HepG2 (cell line): ENCODE results near the gene HTR3C. TPM values are rescaled to one million over a fixed set of nuclear protein-coding genes. Genes with fewer than 3 reads are reported as not detected.

Experiments
- ATAC-seq: fragments of 200-7000 bp; cut with Tn5 transposase; 3 replicates; pipeline ENCODE4 v1.9.1; 2020; ENCODE audit warnings: mild to moderate bottlenecking, moderate library complexity
- BruUV-seq: library from RNA; stranded (reverse); fragments of 400-500 nt; replicated peaks from 2 replicates; lab custom pipeline; 2021; lab: Mats Ljungman, UMichigan
- CTCF ChIA-PET: fragments of 300-600 bp; formaldehyde crosslinking; extraction: SDS; loops from one replicate; lab custom pipeline; 2021; ENCODE audit warnings: low total read pairs, inconsistent platforms, low intra/inter-chr PET ratio; lab: Yijun Ruan, JAX
- POLR2A ChIA-PET: fragments of 350-600 bp; sonication (Branson Sonifier 250); formaldehyde crosslinking; loops from one replicate; lab custom pipeline; 2020; ENCODE audit warnings: antibody characterized with exemption, inconsistent platforms; lab: Yijun Ruan, JAX
- DNase-seq: peaks from one replicate; pipeline ENCODE4 v3.0.0-alpha.2; 2015; ENCODE audit warnings: low spot score
- FAIRE-seq: peaks from 3 replicates; lab custom pipeline; 2011; peaks lifted over from hg19 to GRCh38; lab: Jason Lieb, UNC
- H2AFZ ChIP-seq: one replicate; pipeline ENCODE4 v1.6.1; 2011; ENCODE audit warnings: low read length, inconsistent platforms
- H3K27ac ChIP-seq: fragments of 300-600 bp; 3 replicates; pipeline ENCODE4 v1.8.0; 2011; ENCODE audit warnings: mixed run types, mild to moderate bottlenecking, mixed read lengths, low read length, inconsistent platforms; ENCODE audit not compliant: insufficient read depth; ENCODE audit errors: extremely low read length
- H3K27me3 ChIP-seq, 2 experiments: fragments of 200-600 bp in 1 of 2; 2 replicates in 1 of 2; 3 replicates in 1 of 2; pipeline versions ENCODE4 v1.6.0 to v1.8.0; 2011; ENCODE audit warnings: low read length in 2 of 2, mild to moderate bottlenecking in 2 of 2, moderate library complexity in 2 of 2, inconsistent platforms in 1 of 2; ENCODE audit not compliant: insufficient read depth in 2 of 2, control insufficient read depth in 1 of 2
- H3K36me3 ChIP-seq, 2 experiments: fragments of 200-600 bp in 1 of 2; replicated peaks in 1 of 2; 2 replicates in 1 of 2; 3 replicates in 1 of 2; pipeline versions ENCODE4 v1.5.1 to v1.8.0; 2011; ENCODE audit warnings: low read length in 2 of 2, inconsistent platforms in 1 of 2; ENCODE audit not compliant: insufficient read depth in 2 of 2, control insufficient read depth in 1 of 2
- H3K4me1 ChIP-seq: 2 replicates; pipeline ENCODE4 v1.5.1; 2012; ENCODE audit warnings: low read length, inconsistent platforms; ENCODE audit not compliant: insufficient read depth
- H3K4me2 ChIP-seq: 2 replicates; pipeline ENCODE4 v1.6.0; 2011; ENCODE audit warnings: low read depth, low read length, inconsistent platforms
- H3K4me3 ChIP-seq, 3 experiments: fragments of 200-600 bp in 1 of 3; sonication (generic), shearing (Covaris generic) in 1 of 3; replicated peaks in 1 of 3; 2 replicates each; pipeline ENCODE4 v1.5.1; 2011 to 2016; ENCODE audit warnings: low read length in 3 of 3, inconsistent platforms in 2 of 3, low read depth in 2 of 3, mild to moderate bottlenecking in 2 of 3, control low read depth in 1 of 3, mixed read lengths in 1 of 3; ENCODE audit not compliant: insufficient read depth in 1 of 3
- H3K79me2 ChIP-seq: one replicate; pipeline ENCODE4 v1.6.1; 2011; ENCODE audit warnings: low read length, inconsistent platforms; ENCODE audit not compliant: insufficient read depth
- H3K9ac ChIP-seq: 2 replicates; pipeline ENCODE4 v1.6.0; 2011; ENCODE audit warnings: mild to moderate bottlenecking, low read depth, low read length, inconsistent platforms; ENCODE audit not compliant: insufficient read depth
- H3K9me3 ChIP-seq: 2 replicates; pipeline ENCODE4 v1.5.1; 2012; ENCODE audit warnings: mild to moderate bottlenecking, low read length
- H4K20me1 ChIP-seq: 2 replicates; pipeline ENCODE4 v1.6.0; 2011; ENCODE audit warnings: inconsistent platforms, mild to moderate bottlenecking, low read length, moderate library complexity; ENCODE audit not compliant: insufficient read depth
- HNRNPLL ChIP-seq: fragments of 200-400 bp; formaldehyde crosslinking; IDR thresholded peaks from 2 replicates; pipeline ENCODE4 v1.6.1; 2017; ENCODE audit warnings: mild to moderate bottlenecking, low read depth, low read length; ENCODE audit not compliant: poor library complexity, severe bottlenecking
- MED1 ChIP-seq: sonication (generic); formaldehyde crosslinking; IDR thresholded peaks from 2 replicates; pipeline ENCODE4 v1.4.0; 2020; ENCODE audit warnings: missing genetic modification reagents
- TAF15 ChIP-seq: fragments of 200-400 bp; formaldehyde crosslinking; IDR thresholded peaks from one replicate; pipeline ENCODE4 v1.6.1; 2018; ENCODE audit warnings: mild to moderate bottlenecking, low read depth, low read length; ENCODE audit not compliant: poor library complexity, severe bottlenecking
- TCF7 ChIP-seq: sonication (generic); IDR thresholded peaks from 2 replicates; pipeline ENCODE4 v1.6.1; 2016; ENCODE audit warnings: antibody characterized with exemption, low read depth
- TP53 ChIP-seq: sonication (generic); formaldehyde crosslinking; conservative IDR thresholded peaks from 2 replicates; pipeline ENCODE4 v1.4.0; 2020; ENCODE audit warnings: missing genetic modification reagents
- ZNF30 ChIP-seq: sonication (generic); formaldehyde crosslinking; IDR thresholded peaks from 2 replicates; pipeline ENCODE4 v1.5.0; 2020; ENCODE audit warnings: mild to moderate bottlenecking, missing genetic modification reagents
- ZNF329 ChIP-seq: sonication (generic); formaldehyde crosslinking; IDR thresholded peaks from 2 replicates; pipeline ENCODE4 v1.9.0; 2021; ENCODE audit warnings: low read depth, mild to moderate bottlenecking, missing genetic modification reagents
- ZNF430 ChIP-seq: sonication (generic); formaldehyde crosslinking; IDR thresholded peaks from 2 replicates; pipeline ENCODE4 v1.9.0; 2021; ENCODE audit warnings: mild to moderate bottlenecking, missing genetic modification reagents
- ZNF484 ChIP-seq: sonication (generic); formaldehyde crosslinking; IDR thresholded peaks from 2 replicates; pipeline ENCODE4 v1.5.1; 2020; ENCODE audit warnings: mild to moderate bottlenecking, low read depth, missing genetic modification reagents, borderline replicate concordance
- ZNF546 ChIP-seq: sonication (generic); formaldehyde crosslinking; conservative IDR thresholded peaks from 2 replicates; pipeline ENCODE4 v1.8.1; 2023; ENCODE audit warnings: mild to moderate bottlenecking, missing genetic modification reagents
- ZNF572 ChIP-seq: sonication (generic); formaldehyde crosslinking; IDR thresholded peaks from 2 replicates; pipeline ENCODE4 v1.5.1; 2020; ENCODE audit warnings: mild to moderate bottlenecking, missing genetic modification reagents
- ZNF749 ChIP-seq: sonication (generic); formaldehyde crosslinking; IDR thresholded peaks from 2 replicates; pipeline ENCODE4 v1.8.0; 2022; ENCODE audit warnings: mild to moderate bottlenecking, missing genetic modification reagents, moderate library complexity, borderline replicate concordance
- WGBS: methylation state at CpG from one replicate; pipeline ENCODE4 v1.1.6; 2017; ENCODE audit warnings: low lambda C conversion rate; 5-methylcytosine and 5-hydroxymethylcytosine counted together
- in situ Hi-C: cut with HindIII; loops from 2 replicates; pipeline ENCODE4 v1.10.0; 2017; ENCODE audit warnings: low pct_unique_long_range_greater_than_20kb; ENCODE audit not compliant: extremely low pct_ligation_motif_present
- intact Hi-C: fragments of 100-400 bp; cut with micrococcal nuclease; formaldehyde crosslinking; loops from one replicate; pipeline ENCODE4 v1.10.0; 2022; ENCODE audit not compliant: unreplicated experiment
- polyA plus RNA-seq, 8 experiments: library from polyadenylated mRNA; depleted of rRNA in 3 of 8; stranded (reverse) in 7 of 8; unstranded in 1 of 8; fragments of >200 nt; fragmentation: Illumina TruSeq in 4 of 8; extraction: Trizol in 4 of 8; gene quantifications; 2 replicates each; pipeline versions ENCODE4 v1.2.1 to v1.2.3, GENCODE V29; 2011 to 2016; ENCODE audit warnings: low read depth in 4 of 8, missing spikeins in 1 of 8, mixed read lengths in 1 of 8; ENCODE audit not compliant: insufficient read depth in 1 of 8
- total RNA-seq, 5 experiments: library from RNA; depleted of rRNA; stranded (reverse); fragments of >200 nt; fragmentation: Illumina TruSeq; extraction: Trizol; gene quantifications; 2 replicates each; pipeline ENCODE4 v1.2.3, GENCODE V29; 2016; ENCODE audit warnings: low read depth in 1 of 5

Gene HTR3C
- total and polyA plus RNA-seq, 2 of the 13 experiments (the other 11 are each of a cell fraction or from before 2014, with no cell fraction given), result not detected

DNA sequence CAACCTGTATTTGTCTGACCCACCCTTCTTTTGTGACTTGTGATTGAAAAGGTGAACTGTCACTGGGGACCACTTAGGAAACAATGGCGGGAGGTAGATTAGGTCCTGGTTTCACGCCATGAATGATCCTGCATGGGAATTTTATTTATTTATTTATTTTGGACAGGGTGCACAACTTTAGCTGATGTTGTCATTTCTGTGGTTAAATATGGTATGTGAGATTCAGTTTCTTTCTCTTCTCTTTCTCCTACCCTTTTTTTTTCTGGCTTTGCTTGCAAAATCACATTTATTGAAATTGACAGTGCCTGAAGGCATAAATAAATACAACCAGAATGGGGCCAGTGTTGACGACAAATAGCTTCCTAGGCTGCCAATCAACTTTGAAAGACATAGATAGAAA is 26.0 kb downstream of the HTR3C start:
- Histone ChIP-seq H4K20me1 (no peaks in the 10 kb centered on the region), H3K4me2 (no peak overlapping the region), H3K79me2 (no peaks in the 10 kb centered on the region), H2AFZ (no peak overlapping the region), H3K9me3 (no peaks in the 10 kb centered on the region), H3K27me3 (peaks cover 1 to 3% of the 10 kb centered on the region in 2 experiments; a peak in 2 of 5 replicates), H3K4me1 (no peaks in the 10 kb centered on the region), H3K9ac (no peak overlapping the region), H3K36me3 (no peaks in the 10 kb centered on the region), H3K27ac (no peak overlapping the region), H3K4me3 (no peak overlapping the region)
- in situ Hi-C loops (no loop called here), intact Hi-C loops (no loop called here)
- no peak for TF ChIP-seq ZNF30 (CRISPR knock-in tag)
- TF ChIP-seq TCF7, result no peak
- TF ChIP-seq MED1 (CRISPR knock-in tag), result no peak
- TF ChIP-seq ZNF572, result no peak
- TF ChIP-seq ZNF546, result no peak
- no peak for TF ChIP-seq TAF15
- TF ChIP-seq ZNF749 (CRISPR knock-in tag), result no peak
- no peak for TF ChIP-seq HNRNPLL
- TF ChIP-seq ZNF430 (CRISPR knock-in tag), result no peak
- TF ChIP-seq ZNF329, result no peak
- no peak for TF ChIP-seq TP53
- no peak for TF ChIP-seq ZNF484 (CRISPR knock-in tag)
- WGBS, result 46% methylated on average over 3 of the region's 3 CpGs
- POLR2A ChIA-PET, result no interaction called here
- BruUV-seq, result no TSS peak
- CTCF ChIA-PET, result no interaction called here
- DNase-seq (no peak), ATAC-seq (no peak), FAIRE-seq (no peak)
